ENCODE data around the gene KIZ. TPM values are rescaled to one million over a fixed set of nuclear protein-coding genes. Genes with fewer than 3 reads are reported as not detected.

The KIZ gene
- total RNA-seq, 1 donor, result 40.5 TPM

GRCh38 chr20:21087862-21088540, 37.9 kb upstream of the KIZ start:
- Histone ChIP-seq H2AFZ (ENCODE audit: low read length) (no peak overlapping the region), H3K27me3 (ENCODE audit: insufficient read depth, low read length) (peaks cover 12% of the 10 kb centered on the region), H4K20me1 (ENCODE audit: insufficient read depth, low read length) (no peaks in the 10 kb centered on the region), H3K9me3 (ENCODE audit: low read depth, low read length) (no peaks in the 10 kb centered on the region), H3K4me3 (ENCODE audit: insufficient read depth, low read length) (no peak overlapping the region), H3K36me3 (ENCODE audit: insufficient read depth, low read length) (no peaks in the 10 kb centered on the region), H3K4me1 (ENCODE audit: insufficient read depth, low read length) (no peaks in the 10 kb centered on the region), H3K4me2 (ENCODE audit: insufficient read depth, low read length) (no peak overlapping the region), H3K79me2 (ENCODE audit: insufficient read depth, low read length) (no peaks in the 10 kb centered on the region), H3K27ac (ENCODE audit: low read depth, low read length) (no peak overlapping the region)
- DNase-seq (ENCODE audit: insufficient read length, low spot score, missing footprints), result no peak
- TF ChIP-seq, protein P1, sequence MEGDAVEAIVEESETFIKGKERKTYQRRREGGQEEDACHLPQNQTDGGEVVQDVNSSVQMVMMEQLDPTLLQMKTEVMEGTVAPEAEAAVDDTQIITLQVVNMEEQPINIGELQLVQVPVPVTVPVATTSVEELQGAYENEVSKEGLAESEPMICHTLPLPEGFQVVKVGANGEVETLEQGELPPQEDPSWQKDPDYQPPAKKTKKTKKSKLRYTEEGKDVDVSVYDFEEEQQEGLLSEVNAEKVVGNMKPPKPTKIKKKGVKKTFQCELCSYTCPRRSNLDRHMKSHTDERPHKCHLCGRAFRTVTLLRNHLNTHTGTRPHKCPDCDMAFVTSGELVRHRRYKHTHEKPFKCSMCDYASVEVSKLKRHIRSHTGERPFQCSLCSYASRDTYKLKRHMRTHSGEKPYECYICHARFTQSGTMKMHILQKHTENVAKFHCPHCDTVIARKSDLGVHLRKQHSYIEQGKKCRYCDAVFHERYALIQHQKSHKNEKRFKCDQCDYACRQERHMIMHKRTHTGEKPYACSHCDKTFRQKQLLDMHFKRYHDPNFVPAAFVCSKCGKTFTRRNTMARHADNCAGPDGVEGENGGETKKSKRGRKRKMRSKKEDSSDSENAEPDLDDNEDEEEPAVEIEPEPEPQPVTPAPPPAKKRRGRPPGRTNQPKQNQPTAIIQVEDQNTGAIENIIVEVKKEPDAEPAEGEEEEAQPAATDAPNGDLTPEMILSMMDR (IDR thresholded peaks at IDR 0.05; ENCODE audit: extremely low read depth, low read depth, low read length), result no peak

GRCh38 chr20:21089391-21089790, 36.5 kb upstream of the KIZ start:
- DNase-seq (ENCODE audit: insufficient read length, low spot score, missing footprints), result no peak

GRCh38 chr20:21090111-21090618, 35.7 kb upstream of the KIZ start:
- no peaks in the 10 kb centered on the region for H3K36me3 ChIP-seq (ENCODE audit: insufficient read depth, low read length)
- no peaks in the 10 kb centered on the region for H3K9me3 ChIP-seq (ENCODE audit: low read depth, low read length)
- H2AFZ ChIP-seq (ENCODE audit: low read length), result no peak overlapping the region
- no peak for DNase-seq (ENCODE audit: insufficient read length, low spot score, missing footprints)
- H4K20me1 ChIP-seq (ENCODE audit: insufficient read depth, low read length), result no peaks in the 10 kb centered on the region
- no peaks in the 10 kb centered on the region for H3K4me1 ChIP-seq (ENCODE audit: insufficient read depth, low read length)
- H3K4me3 ChIP-seq (ENCODE audit: insufficient read depth, low read length), result no peak overlapping the region
- no peak overlapping the region for H3K4me2 ChIP-seq (ENCODE audit: insufficient read depth, low read length)
- H3K79me2 ChIP-seq (ENCODE audit: insufficient read depth, low read length), result no peaks in the 10 kb centered on the region
- no peak overlapping the region for H3K27ac ChIP-seq (ENCODE audit: low read depth, low read length)
- H3K27me3 ChIP-seq (ENCODE audit: insufficient read depth, low read length), result peaks cover 16% of the 10 kb centered on the region
- TF ChIP-seq, protein P1 (IDR thresholded peaks at IDR 0.05; ENCODE audit: extremely low read depth, low read depth, low read length), result no peak

More at GRCh38 chr20:21089391-21089790, 36.5 kb upstream of the KIZ start:
- Histone ChIP-seq H3K27me3 (ENCODE audit: insufficient read depth, low read length) (peaks cover 16% of the 10 kb centered on the region), H3K4me3 (ENCODE audit: insufficient read depth, low read length) (no peak overlapping the region), H3K9me3 (ENCODE audit: low read depth, low read length) (no peaks in the 10 kb centered on the region), H3K27ac (ENCODE audit: low read depth, low read length) (no peak overlapping the region), H4K20me1 (ENCODE audit: insufficient read depth, low read length) (no peaks in the 10 kb centered on the region), H3K4me1 (ENCODE audit: insufficient read depth, low read length) (no peaks in the 10 kb centered on the region), H3K79me2 (ENCODE audit: insufficient read depth, low read length) (no peaks in the 10 kb centered on the region), H3K36me3 (ENCODE audit: insufficient read depth, low read length) (no peaks in the 10 kb centered on the region), H3K4me2 (ENCODE audit: insufficient read depth, low read length) (no peak overlapping the region), H2AFZ (ENCODE audit: low read length) (no peak overlapping the region)
- TF ChIP-seq, protein P1 (IDR thresholded peaks at IDR 0.05; ENCODE audit: extremely low read depth, low read depth, low read length), result no peak

DNA sequence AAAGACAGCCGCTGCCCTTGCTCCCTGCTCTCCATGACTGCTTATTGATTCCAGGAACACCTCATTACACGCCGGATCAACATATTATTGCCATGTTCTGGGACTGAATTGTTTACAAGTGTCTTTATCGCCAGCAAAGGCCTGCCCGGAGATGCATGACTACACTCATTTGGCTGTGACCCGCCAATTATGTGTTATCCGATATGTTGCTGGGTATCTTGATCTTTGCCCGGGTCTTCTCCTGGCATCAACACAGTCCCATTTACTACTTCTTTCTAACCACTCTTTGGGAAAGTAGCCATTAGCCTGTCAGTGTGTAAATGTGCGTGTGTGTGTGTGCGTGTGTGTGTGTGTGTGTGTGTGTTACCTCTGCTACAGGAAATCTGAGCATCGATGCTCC, 35.2 kb upstream of the KIZ start:
- no peak overlapping the region for H3K4me3 ChIP-seq (ENCODE audit: insufficient read depth, low read length)
- no peak overlapping the region for H3K4me2 ChIP-seq (ENCODE audit: insufficient read depth, low read length)
- no peaks in the 10 kb centered on the region for H3K36me3 ChIP-seq (ENCODE audit: insufficient read depth, low read length)
- no peaks in the 10 kb centered on the region for H4K20me1 ChIP-seq (ENCODE audit: insufficient read depth, low read length)
- peaks cover 16% of the 10 kb centered on the region for H3K27me3 ChIP-seq (ENCODE audit: insufficient read depth, low read length)
- no peaks in the 10 kb centered on the region for H3K9me3 ChIP-seq (ENCODE audit: low read depth, low read length)
- no peaks in the 10 kb centered on the region for H3K79me2 ChIP-seq (ENCODE audit: insufficient read depth, low read length)
- no peak overlapping the region for H2AFZ ChIP-seq (ENCODE audit: low read length)
- TF ChIP-seq, protein P1 (IDR thresholded peaks at IDR 0.05; ENCODE audit: extremely low read depth, low read depth, low read length), result no peak
- no peaks in the 10 kb centered on the region for H3K4me1 ChIP-seq (ENCODE audit: insufficient read depth, low read length)
- no peak overlapping the region for H3K27ac ChIP-seq (ENCODE audit: low read depth, low read length)
- DNase-seq (ENCODE audit: insufficient read length, low spot score, missing footprints), result no peak
